Body of pancreas (tissue), 4 donors: ENCODE data around the gene CFAP210. TPM values are rescaled to one million over a fixed set of nuclear protein-coding genes. Genes with fewer than 3 reads are reported as not detected.

Source experiments
- ATAC-seq: fragments of 150-250 bp; one replicate; pipeline ENCODE4 v1.9.1; 2016
- DNase-seq, 4 donors: peaks; one replicate each; pipeline ENCODE4 v3.0.0-alpha.2; 2019
- H3K27ac ChIP-seq, 4 donors: fragments of 200-600 bp; sonication (generic); 1 replicate in 3 of 4; 2 replicates in 1 of 4; pipeline versions ENCODE4 v1.5.1 to v1.6.1; 2016 to 2019; ENCODE audit warnings: mild to moderate bottlenecking in 1 of 4, mixed read lengths in 1 of 4, moderate library complexity in 1 of 4
- H3K27me3 ChIP-seq, 2 donors: fragments of 200-600 bp; sonication (generic); one replicate each; pipeline ENCODE4 v1.6.0; 2016; ENCODE audit warnings: mild to moderate bottlenecking in 1 of 2
- H3K36me3 ChIP-seq, 2 donors: fragments of 200-600 bp; sonication (generic); replicated peaks in 1 of 2; 2 replicates each; pipeline ENCODE4 v1.5.1; 2016; ENCODE audit warnings: low read depth in 2 of 2; ENCODE audit not compliant: insufficient read depth in 1 of 2
- H3K4me1 ChIP-seq: fragments of 200-600 bp; sonication (generic); one replicate; pipeline ENCODE4 v1.6.0; 2016
- H3K4me3 ChIP-seq, 2 donors: fragments of 200-600 bp; sonication (generic); 1 replicate in 1 of 2; 2 replicates in 1 of 2; pipeline ENCODE4 v1.5.1; 2016 to 2019
- H3K9me3 ChIP-seq, 3 donors: fragments of 200-600 bp; sonication (generic); 1 replicate in 2 of 3; 2 replicates in 1 of 3; pipeline ENCODE4 v1.5.1; 2016
- CTCF ChIP-seq, 7 experiments: fragments of 450-650 bp in 4 of 7; fragments of 200-600 bp in 3 of 7; sonication (generic) in 3 of 7; IDR thresholded peaks; one replicate each; pipeline ENCODE4 v1.5.1; 2016 to 2019; ENCODE audit warnings: antibody characterized with exemption in 7 of 7
- POLR2A ChIP-seq, 3 donors: fragments of 450-650 bp; IDR thresholded peaks; one replicate each; pipeline ENCODE4 v1.6.1; 2016; ENCODE audit warnings: antibody characterized with exemption in 3 of 3, mild to moderate bottlenecking in 2 of 3
- WGBS, 2 donors: methylation state at CpG; one replicate each; pipeline ENCODE4 v1.1.5; 2017; 5-methylcytosine and 5-hydroxymethylcytosine counted together
- intact Hi-C: fragments of 100-400 bp; cut with DNase I; formaldehyde crosslinking; loops from one replicate; pipeline ENCODE4 v1.15.1; 2023
- total RNA-seq, 2 donors: library from RNA; depleted of rRNA; stranded (reverse); fragments of >200 nt; gene quantifications; one replicate each; pipeline ENCODE4 v1.1.0, GENCODE V29; 2016

CFAP210 gene, protein sequence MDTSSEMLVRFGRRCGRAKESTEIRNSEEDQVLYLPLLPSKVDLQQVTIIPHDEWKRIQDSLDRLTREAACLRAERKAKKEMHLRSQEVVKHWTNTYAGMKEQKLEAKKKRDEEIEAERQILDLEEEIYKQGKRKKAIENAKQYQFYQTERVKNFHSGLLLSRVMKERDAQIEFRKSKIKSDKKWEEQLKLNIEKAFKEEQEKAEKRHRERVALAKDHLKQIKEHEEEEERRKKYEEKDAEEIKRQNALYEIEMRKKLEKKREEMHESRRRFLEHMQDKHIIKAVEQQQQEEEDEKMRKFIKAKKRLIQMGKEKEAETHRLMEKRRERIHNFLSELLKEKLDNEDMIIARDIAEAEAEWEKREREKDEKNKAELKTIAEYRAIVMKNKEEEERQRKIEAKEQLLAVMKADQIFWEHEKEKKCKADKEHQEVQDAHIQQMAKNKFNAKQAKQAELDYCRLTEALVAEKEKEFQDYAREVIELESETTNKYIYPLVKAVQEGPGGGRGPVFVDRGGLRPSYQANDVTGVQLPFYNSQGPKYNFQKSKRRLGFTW
- not detected for total RNA-seq

GRCh38 chr2:169694113-169694893 is at the start of gene CFAP210, which contains the start of gene PHOSPHO2:
Gene CFAP210, minus strand, starts transcription at chr2:169694405. Its CDS starts 78 bp downstream, at chr2:169694327.
Gene PHOSPHO2, plus strand, starts transcription at chr2:169694469. Its CDS starts 6,503 bp downstream, at chr2:169700972.
- intact Hi-C loops = loop anchor here (10.0 kb wide), 1 partner anchor 80 kb away; no protein-coding TSS in a partner anchor
- peaks cover 19% of the 10 kb centered on the region for H3K4me1 ChIP-seq
- H3K36me3 ChIP-seq = no peaks in the 10 kb centered on the region
- no peaks in the 10 kb centered on the region for H3K9me3 ChIP-seq
- TF ChIP-seq POLR2A (IDR thresholded peaks at IDR 0.05) = peak; percentile 73 to 93 (median 89)
- no peak for TF ChIP-seq CTCF (IDR thresholded peaks at IDR 0.05)
- 0% methylated on average over 12 to 63 of the region's 63 CpGs for WGBS, 2 donors
- H3K4me3 ChIP-seq = peak within 1 kb of the TSS; percentile 15 to 84
- DNase-seq = peak; percentile 99 to 100 (median 100)
- H3K27me3 ChIP-seq = no peaks in the 10 kb centered on the region
- H3K27ac ChIP-seq = peak within 1 kb of the TSS; percentile 68 to 93 (median 80)
- peak; percentile 100 for ATAC-seq

- ATAC-seq (no peak), DNase-seq (no peak)
- Histone ChIP-seq H3K9me3 (no peaks in the 10 kb centered on the region), H3K36me3 (no peaks in the 10 kb centered on the region), H3K27me3 (no peaks in the 10 kb centered on the region), H3K4me3 (no peak overlapping the region), H3K27ac (no peak overlapping the region), H3K4me1 (no peaks in the 10 kb centered on the region)
- intact Hi-C loops = no loop called here
- 90 to 91% methylated on average over 4 of the region's 4 CpGs for WGBS, 2 donors
- TF ChIP-seq POLR2A (IDR thresholded peaks at IDR 0.05) = no peak
- TF ChIP-seq CTCF (IDR thresholded peaks at IDR 0.05) = no peak
Observed at GRCh38 chr2:169743549-169743948, 49.3 kb upstream of the CFAP210 start.

GRCh38 chr2:169739351-169739750 is 45.1 kb upstream of the CFAP210 start:
- 43 to 57% methylated on average over 1 of the region's 1 CpG for WGBS, 2 donors
- TF ChIP-seq POLR2A (IDR thresholded peaks at IDR 0.05) = no peak
- no peak for TF ChIP-seq CTCF (IDR thresholded peaks at IDR 0.05)
- Histone ChIP-seq H3K27me3 (no peaks in the 10 kb centered on the region), H3K4me1 (peaks cover 7% of the 10 kb centered on the region), H3K36me3 (no peaks in the 10 kb centered on the region), H3K4me3 (no peak overlapping the region), H3K9me3 (no peaks in the 10 kb centered on the region), H3K27ac (no peak overlapping the region)
- intact Hi-C loops = no loop called here
- no peak for DNase-seq
- ATAC-seq = no peak

DNA sequence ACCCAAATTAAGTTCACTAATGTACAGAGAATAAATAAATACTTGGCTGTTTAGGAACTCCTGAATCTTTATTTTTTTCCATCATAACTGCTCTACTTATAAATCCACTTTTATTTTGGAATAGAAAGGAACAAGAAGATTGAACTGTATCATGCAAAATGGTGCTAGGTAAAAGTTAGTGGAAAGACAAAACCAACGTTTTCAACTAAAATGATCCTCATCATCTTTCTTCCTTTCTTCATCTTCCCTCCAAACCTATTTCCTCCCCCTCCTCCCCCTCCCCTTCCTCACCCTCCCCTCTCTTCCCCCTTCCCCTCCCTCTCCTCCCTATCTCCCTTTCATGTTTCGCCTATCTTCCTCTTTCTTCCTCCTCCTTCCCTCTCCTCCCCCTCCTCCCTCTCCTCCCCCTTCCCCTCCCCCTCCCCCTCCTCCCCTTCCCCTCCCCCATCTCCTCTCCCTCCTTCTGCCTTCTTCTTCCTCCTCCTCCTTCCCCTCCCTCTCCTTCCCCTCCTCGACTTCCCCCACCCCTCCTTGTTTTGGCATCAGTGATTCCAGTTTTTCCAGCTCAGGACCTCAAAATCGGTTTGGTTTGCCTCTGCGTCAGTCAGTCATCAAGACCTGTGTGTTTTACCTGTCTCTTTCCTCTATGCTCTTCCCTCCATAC is 44.5 kb upstream of the CFAP210 start:
- WGBS, 2 donors = 52 to 63% methylated on average over 3 to 4 of the region's 5 CpGs
- DNase-seq (no peak), ATAC-seq (no peak)
- peaks cover 8% of the 10 kb centered on the region for H3K4me1 ChIP-seq
- no peak for TF ChIP-seq POLR2A (IDR thresholded peaks at IDR 0.05)
- TF ChIP-seq CTCF (IDR thresholded peaks at IDR 0.05) = no peak
- intact Hi-C loops = no loop called here
- no peak overlapping the region for H3K27ac ChIP-seq
- no peak overlapping the region for H3K4me3 ChIP-seq
- H3K9me3 ChIP-seq = no peaks in the 10 kb centered on the region
- H3K36me3 ChIP-seq = no peaks in the 10 kb centered on the region
- H3K27me3 ChIP-seq = no peaks in the 10 kb centered on the region
